Vagina (tissue), 2 donors: Measurements from ENCODE around the gene WDTC1. TPM values are rescaled to one million over a fixed set of nuclear protein-coding genes. Genes with fewer than 3 reads are reported as not detected.

Experiments used
- DNase-seq, 2 donors: peaks; one replicate each; pipeline ENCODE4 v3.0.0-alpha.2; 2017; ENCODE audit errors: extremely low spot score in 2 of 2
- H3K27ac ChIP-seq: fragments of 200-600 bp; sonication (generic); one replicate; pipeline ENCODE4 v1.5.1; 2019
- H3K27me3 ChIP-seq: fragments of 200-600 bp; sonication (generic); one replicate; pipeline ENCODE4 v1.5.1; 2019
- H3K36me3 ChIP-seq, 2 donors: fragments of 200-600 bp; sonication (generic); one replicate each; pipeline ENCODE4 v1.5.1; 2017 to 2019
- H3K4me1 ChIP-seq: fragments of 200-600 bp; sonication (generic); one replicate; pipeline ENCODE4 v1.5.1; 2019
- H3K4me3 ChIP-seq, 2 donors: fragments of 200-600 bp; sonication (generic); 1 replicate in 1 of 2; 2 replicates in 1 of 2; pipeline ENCODE4 v1.5.1; 2016 to 2019
- H3K9me3 ChIP-seq: fragments of 200-600 bp; sonication (generic); one replicate; pipeline ENCODE4 v1.5.1; 2019
- POLR2A ChIP-seq, 2 donors: fragments of 450-650 bp; IDR thresholded peaks; one replicate each; pipeline ENCODE4 v1.6.1; 2017; ENCODE audit warnings: antibody characterized with exemption in 2 of 2, mild to moderate bottlenecking in 2 of 2, moderate library complexity in 2 of 2
- POLR2AphosphoS5 ChIP-seq, 2 donors: sonication (generic); formaldehyde crosslinking; IDR thresholded peaks; one replicate each; pipeline ENCODE4 v1.9.0; 2017; ENCODE audit warnings: antibody characterized with exemption in 2 of 2, mild to moderate bottlenecking in 2 of 2, low read depth in 1 of 2; ENCODE audit not compliant: insufficient read depth in 1 of 2
- intact Hi-C: fragments of 100-400 bp; cut with DNase I; formaldehyde crosslinking; loops from one replicate; pipeline ENCODE4 v1.15.1; 2023
- total RNA-seq: library from RNA; depleted of rRNA; stranded (reverse); fragments of >200 nt; gene quantifications from one replicate; pipeline ENCODE4 v1.2.3, GENCODE V29; 2016
- TF ChIP-seq, protein P1 (sequence below), 3 experiments: fragments of 450-650 bp in 2 of 3; fragments of 200-600 bp in 1 of 3; sonication (generic) in 1 of 3; IDR thresholded peaks; one replicate each; pipeline ENCODE4 v1.5.1; 2017 to 2019; ENCODE audit warnings: antibody characterized with exemption in 3 of 3, mild to moderate bottlenecking in 2 of 3, moderate library complexity in 2 of 3

WDTC1 gene
- total RNA-seq, 1 donor from 2014 or later: 28.2 TPM

DNA sequence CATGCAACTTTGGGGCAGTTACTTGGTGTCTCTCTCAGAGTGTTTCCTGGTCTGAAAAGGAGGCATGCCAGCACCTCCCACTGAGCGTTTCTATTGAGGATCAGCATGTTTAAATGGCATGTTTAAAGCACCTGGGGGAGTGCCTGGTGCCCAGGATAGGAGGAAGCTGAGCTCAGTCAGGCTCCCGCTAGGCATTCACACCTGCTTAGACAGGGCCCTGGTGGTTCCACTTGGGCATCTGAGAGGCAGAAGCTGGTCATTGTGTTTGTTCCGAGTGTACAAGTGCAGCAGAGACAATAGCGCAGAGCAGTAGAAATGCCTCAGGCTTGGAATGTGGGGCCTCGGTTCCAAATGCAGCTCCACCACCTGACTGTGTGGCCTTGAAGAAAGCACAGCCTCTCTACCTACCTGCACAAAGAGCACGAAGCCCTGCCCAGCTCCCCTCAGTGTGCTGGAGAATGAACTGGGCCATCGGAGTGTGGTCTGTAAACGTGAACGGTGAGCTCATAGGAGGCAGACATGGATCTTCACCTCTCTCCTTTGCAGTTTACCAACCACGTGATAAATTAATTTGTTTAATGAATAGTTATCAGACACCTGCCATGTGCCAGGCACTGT lies 67.3 kb downstream of the WDTC1 start:
- Histone ChIP-seq H3K4me1 (peaks cover 41% of the 10 kb centered on the region), H3K4me3 (no peak overlapping the region), H3K27me3 (no peaks in the 10 kb centered on the region), H3K9me3 (no peaks in the 10 kb centered on the region), H3K27ac (no peak overlapping the region), H3K36me3 (peaks cover 0 to 52% of the 10 kb centered on the region in 2 donors)
- intact Hi-C loops: loop anchor here (2.0 to 10.0 kb wide), 3 partner anchors 93 to 363 kb away; partner anchors contain the start of gene AHDC1
- TF ChIP-seq, protein P1, sequence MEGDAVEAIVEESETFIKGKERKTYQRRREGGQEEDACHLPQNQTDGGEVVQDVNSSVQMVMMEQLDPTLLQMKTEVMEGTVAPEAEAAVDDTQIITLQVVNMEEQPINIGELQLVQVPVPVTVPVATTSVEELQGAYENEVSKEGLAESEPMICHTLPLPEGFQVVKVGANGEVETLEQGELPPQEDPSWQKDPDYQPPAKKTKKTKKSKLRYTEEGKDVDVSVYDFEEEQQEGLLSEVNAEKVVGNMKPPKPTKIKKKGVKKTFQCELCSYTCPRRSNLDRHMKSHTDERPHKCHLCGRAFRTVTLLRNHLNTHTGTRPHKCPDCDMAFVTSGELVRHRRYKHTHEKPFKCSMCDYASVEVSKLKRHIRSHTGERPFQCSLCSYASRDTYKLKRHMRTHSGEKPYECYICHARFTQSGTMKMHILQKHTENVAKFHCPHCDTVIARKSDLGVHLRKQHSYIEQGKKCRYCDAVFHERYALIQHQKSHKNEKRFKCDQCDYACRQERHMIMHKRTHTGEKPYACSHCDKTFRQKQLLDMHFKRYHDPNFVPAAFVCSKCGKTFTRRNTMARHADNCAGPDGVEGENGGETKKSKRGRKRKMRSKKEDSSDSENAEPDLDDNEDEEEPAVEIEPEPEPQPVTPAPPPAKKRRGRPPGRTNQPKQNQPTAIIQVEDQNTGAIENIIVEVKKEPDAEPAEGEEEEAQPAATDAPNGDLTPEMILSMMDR (IDR thresholded peaks at IDR 0.05): no peak
- TF ChIP-seq POLR2AphosphoS5 (IDR thresholded peaks at IDR 0.05; ENCODE audit: insufficient read depth in 1 of 2, low read depth in 1 of 2) (no peak), POLR2A (IDR thresholded peaks at IDR 0.05) (no peak)
- DNase-seq: no peak

DNA sequence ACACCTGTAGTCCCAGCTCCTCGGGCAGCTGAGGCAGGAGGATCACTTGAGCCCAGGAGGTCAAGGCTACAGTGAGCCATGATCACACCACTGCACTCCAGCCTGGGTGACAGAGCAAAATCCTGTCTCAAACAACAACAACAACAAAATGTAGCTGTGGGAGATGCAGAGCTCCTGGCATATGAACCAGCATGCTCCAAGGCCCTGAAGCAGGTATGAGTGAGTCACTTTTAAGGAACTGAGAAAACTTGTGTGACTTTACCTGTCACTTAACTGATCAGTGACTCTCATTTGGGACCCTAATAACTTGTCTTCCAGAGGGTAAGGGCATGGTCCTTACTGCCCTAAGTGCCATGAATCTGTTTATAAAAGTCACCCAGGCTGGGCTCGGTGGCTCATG lies 68.2 kb downstream of the WDTC1 start:
- Histone ChIP-seq H3K9me3 (no peaks in the 10 kb centered on the region), H3K4me1 (peaks cover 41% of the 10 kb centered on the region), H3K4me3 (no peak overlapping the region), H3K36me3 (peaks cover 0 to 49% of the 10 kb centered on the region in 2 donors), H3K27me3 (no peaks in the 10 kb centered on the region), H3K27ac (no peak overlapping the region)
- DNase-seq: no peak
- intact Hi-C loops: loop anchor here (10.0 kb wide), 2 partner anchors 302 to 362 kb away; partner anchors contain the start of gene AHDC1
- TF ChIP-seq POLR2AphosphoS5 (IDR thresholded peaks at IDR 0.05; ENCODE audit: insufficient read depth in 1 of 2, low read depth in 1 of 2): no peak
- no peak for TF ChIP-seq POLR2A (IDR thresholded peaks at IDR 0.05)
- TF ChIP-seq, protein P1 (IDR thresholded peaks at IDR 0.05): no peak

DNA sequence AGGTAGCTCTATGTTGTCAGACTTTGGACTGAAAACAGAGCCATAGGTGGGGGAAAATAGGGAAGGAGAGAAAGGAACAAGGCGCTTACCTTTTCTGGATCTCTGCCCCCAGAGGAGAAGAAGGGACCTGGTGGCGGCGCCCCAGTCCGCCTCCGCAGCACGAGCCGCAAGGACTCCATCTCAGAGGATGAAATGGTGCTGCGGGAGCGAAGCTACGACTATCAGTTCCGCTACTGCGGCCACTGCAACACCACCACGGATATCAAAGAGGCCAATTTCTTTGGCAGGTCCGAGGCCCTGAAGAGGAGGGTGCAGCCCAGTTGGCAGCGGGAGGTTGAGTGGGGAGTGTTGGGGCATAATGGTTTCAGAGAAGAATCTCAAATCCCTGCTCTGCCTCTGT lies 69.1 kb downstream of the WDTC1 start:
- H3K27ac ChIP-seq: no peak overlapping the region
- intact Hi-C loops: loop anchor here (10.0 kb wide), 2 partner anchors 301 to 361 kb away; partner anchors contain the start of gene AHDC1
- no peak for DNase-seq
- H3K27me3 ChIP-seq: no peaks in the 10 kb centered on the region
- H3K4me3 ChIP-seq: no peak overlapping the region
- H3K9me3 ChIP-seq: no peaks in the 10 kb centered on the region
- H3K36me3 ChIP-seq: peaks cover 0 to 43% of the 10 kb centered on the region in 2 donors
- TF ChIP-seq, protein P1 (IDR thresholded peaks at IDR 0.05): no peak
- TF ChIP-seq POLR2A (IDR thresholded peaks at IDR 0.05): no peak
- TF ChIP-seq POLR2AphosphoS5 (IDR thresholded peaks at IDR 0.05; ENCODE audit: insufficient read depth in 1 of 2, low read depth in 1 of 2): no peak
- peaks cover 32% of the 10 kb centered on the region for H3K4me1 ChIP-seq

DNA sequence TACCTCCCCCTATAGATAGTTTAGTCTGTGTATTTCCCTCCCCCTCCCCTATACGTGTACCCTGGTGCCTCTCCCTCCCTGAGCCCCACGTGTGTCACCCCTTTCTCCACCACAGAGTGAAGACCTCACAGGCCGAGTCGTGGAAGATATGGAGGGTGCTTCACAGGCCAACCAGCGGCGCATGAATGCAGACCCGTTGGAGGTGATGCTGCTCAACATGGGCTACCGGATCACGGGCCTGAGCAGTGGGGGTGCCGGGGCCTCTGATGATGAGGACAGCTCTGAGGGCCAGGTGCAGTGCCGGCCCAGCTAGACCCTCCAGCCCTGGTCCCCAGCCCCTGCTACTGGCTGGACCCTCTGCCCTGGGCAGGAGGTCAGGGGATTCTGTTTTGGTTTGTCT lies 71.6 kb downstream of the WDTC1 start:
- Histone ChIP-seq H3K27me3 (no peaks in the 10 kb centered on the region), H3K9me3 (no peaks in the 10 kb centered on the region), H3K4me1 (peaks cover 7% of the 10 kb centered on the region), H3K36me3 (peaks cover 0 to 43% of the 10 kb centered on the region in 2 donors), H3K4me3 (no peak overlapping the region), H3K27ac (no peak overlapping the region)
- no peak for TF ChIP-seq POLR2A (IDR thresholded peaks at IDR 0.05)
- TF ChIP-seq, protein P1 (IDR thresholded peaks at IDR 0.05): no peak
- TF ChIP-seq POLR2AphosphoS5 (IDR thresholded peaks at IDR 0.05; ENCODE audit: insufficient read depth in 1 of 2, low read depth in 1 of 2): no peak
- DNase-seq: no peak
- intact Hi-C loops: loop anchor here (10.0 kb wide), 2 partner anchors 299 to 359 kb away; partner anchors contain the start of gene AHDC1
